H9 (cell line): ENCODE measurements around the gene SIPA1L3. TPM values are rescaled to one million over a fixed set of nuclear protein-coding genes. Genes with fewer than 3 reads are reported as not detected.

ENCODE experiments used
- DNase-seq: peaks from one replicate; pipeline ENCODE4 v3.0.0-alpha.2; 2017
- H2AFZ ChIP-seq: one replicate; pipeline ENCODE4 v1.6.1; 2013; ENCODE audit warnings: mild to moderate bottlenecking, low read length, control low read depth, moderate library complexity
- H2AK5ac ChIP-seq: 2 replicates; pipeline ENCODE4 v1.6.1; 2013; ENCODE audit warnings: low read length, control low read depth, mixed read lengths; ENCODE audit not compliant: insufficient read length
- H2BK120ac ChIP-seq: one replicate; pipeline ENCODE4 v1.6.1; 2013; ENCODE audit warnings: low read depth, mild to moderate bottlenecking, low read length, control low read depth, inconsistent platforms; ENCODE audit not compliant: poor library complexity, severe bottlenecking
- H2BK12ac ChIP-seq: 2 replicates; pipeline ENCODE4 v1.6.1; 2013; ENCODE audit warnings: low read length, control low read depth, mixed read lengths, low read depth; ENCODE audit not compliant: insufficient read length
- H2BK15ac ChIP-seq: 2 replicates; pipeline ENCODE4 v1.6.1; 2013; ENCODE audit warnings: low read depth, low read length, control low read depth
- H2BK20ac ChIP-seq: one replicate; pipeline ENCODE4 v1.6.1; 2013; ENCODE audit warnings: low read depth, mild to moderate bottlenecking, low read length, control low read depth, inconsistent platforms; ENCODE audit not compliant: poor library complexity, severe bottlenecking
- H2BK5ac ChIP-seq: 2 replicates; pipeline ENCODE4 v1.6.1; 2013; ENCODE audit warnings: low read length, control low read depth, mixed read lengths; ENCODE audit not compliant: insufficient read length
- H3K14ac ChIP-seq: 2 replicates; pipeline ENCODE4 v1.6.1; 2013; ENCODE audit warnings: low read length, control low read depth; ENCODE audit not compliant: insufficient read depth
- H3K18ac ChIP-seq: 2 replicates; pipeline ENCODE4 v1.6.1; 2013; ENCODE audit warnings: low read depth, mild to moderate bottlenecking, mixed read lengths, low read length, control low read depth; ENCODE audit not compliant: insufficient read length
- H3K23ac ChIP-seq: 2 replicates; pipeline ENCODE4 v1.6.1; 2013; ENCODE audit warnings: low read length, control low read depth, mixed read lengths, low read depth; ENCODE audit not compliant: insufficient read length
- H3K23me2 ChIP-seq: 2 replicates; pipeline ENCODE4 v1.6.1; 2013; ENCODE audit warnings: low read depth, mild to moderate bottlenecking, mixed read lengths, low read length, control low read depth; ENCODE audit not compliant: insufficient read length, poor library complexity, severe bottlenecking
- H3K27ac ChIP-seq: 2 replicates; pipeline ENCODE4 v1.5.1; 2013; ENCODE audit warnings: low read length, control low read depth, mixed read lengths, low read depth; ENCODE audit not compliant: insufficient read length
- H3K27me3 ChIP-seq: 2 replicates; pipeline ENCODE4 v1.6.1; 2013; ENCODE audit warnings: low read length, control low read depth, inconsistent platforms; ENCODE audit not compliant: insufficient read depth
- H3K4ac ChIP-seq: 2 replicates; pipeline ENCODE4 v1.6.1; 2013; ENCODE audit warnings: low read depth, mild to moderate bottlenecking, control low read depth, inconsistent platforms, low read length, moderate library complexity
- H3K4me1 ChIP-seq: 2 replicates; pipeline ENCODE4 v1.6.1; 2013; ENCODE audit warnings: low read length, control low read depth, inconsistent platforms; ENCODE audit not compliant: insufficient read depth
- H3K4me2 ChIP-seq: 2 replicates; pipeline ENCODE4 v1.6.1; 2013; ENCODE audit warnings: low read length, control low read depth, mixed read lengths; ENCODE audit not compliant: insufficient read length, insufficient read depth
- H3K56ac ChIP-seq: 2 replicates; pipeline ENCODE4 v1.6.1; 2013; ENCODE audit warnings: low read depth, mild to moderate bottlenecking, mixed read lengths, low read length, control low read depth; ENCODE audit not compliant: insufficient read length
- H3K79me1 ChIP-seq: 2 replicates; pipeline ENCODE4 v1.6.1; 2013; ENCODE audit warnings: low read depth, mild to moderate bottlenecking, moderate library complexity, low read length, control low read depth, inconsistent platforms; ENCODE audit not compliant: insufficient read depth, poor library complexity, severe bottlenecking
- H3K79me2 ChIP-seq: 2 replicates; pipeline ENCODE4 v1.6.1; 2013; ENCODE audit warnings: low read length, control low read depth, inconsistent platforms; ENCODE audit not compliant: insufficient read depth
- H3K9ac ChIP-seq: 2 replicates; pipeline ENCODE4 v1.6.1; 2013; ENCODE audit warnings: low read length, control low read depth, mixed read lengths; ENCODE audit not compliant: insufficient read length; ENCODE audit errors: extremely low read depth
- H3K9me3 ChIP-seq: one replicate; pipeline ENCODE4 v1.6.1; 2013; ENCODE audit warnings: low read depth, low read length, inconsistent platforms; ENCODE audit not compliant: control insufficient read depth
- H3T11ph ChIP-seq: one replicate; pipeline ENCODE4 v1.6.1; 2013; ENCODE audit warnings: mild to moderate bottlenecking, low read length, control low read depth, inconsistent platforms
- H4K20me1 ChIP-seq: one replicate; pipeline ENCODE4 v1.6.1; 2013; ENCODE audit not compliant: control insufficient read depth, insufficient read length, insufficient read depth
- H4K5ac ChIP-seq: 2 replicates; pipeline ENCODE4 v1.6.1; 2013; ENCODE audit warnings: low read depth, mild to moderate bottlenecking, mixed read lengths, low read length, control low read depth; ENCODE audit not compliant: insufficient read length
- H4K8ac ChIP-seq: replicated peaks from 2 replicates; pipeline ENCODE4 v1.6.1; 2013; ENCODE audit warnings: low read length, control low read depth, mixed read lengths, low read depth; ENCODE audit not compliant: insufficient read length
- H4K91ac ChIP-seq: 2 replicates; pipeline ENCODE4 v1.6.1; 2013; ENCODE audit warnings: low read depth, mild to moderate bottlenecking, moderate library complexity, mixed read lengths, low read length, control low read depth; ENCODE audit not compliant: insufficient read length
- H3K27ac Mint-ChIP-seq, 3 experiments: 2 replicates in 2 of 3; 3 replicates in 1 of 3; pipeline ENCODE4 v1.8.0; 2020 to 2021; ENCODE audit warnings: mixed read lengths in 3 of 3, mild to moderate bottlenecking in 1 of 3, moderate library complexity in 1 of 3
- H3K27me3 Mint-ChIP-seq: 2 replicates; pipeline ENCODE4 v1.8.0; 2021; ENCODE audit warnings: low read depth, mild to moderate bottlenecking, moderate library complexity, mixed read lengths
- H3K36me3 Mint-ChIP-seq, 3 experiments: 2 replicates in 2 of 3; 3 replicates in 1 of 3; pipeline ENCODE4 v1.8.0; 2020 to 2021; ENCODE audit warnings: low read depth in 3 of 3, mixed read lengths in 3 of 3; ENCODE audit not compliant: insufficient read depth in 1 of 3
- H3K4me1 Mint-ChIP-seq, 2 experiments: 2 replicates each; pipeline ENCODE4 v1.8.0; 2020; ENCODE audit warnings: mixed read lengths in 2 of 2
- H3K4me3 Mint-ChIP-seq, 2 experiments: 2 replicates in 1 of 2; 3 replicates in 1 of 2; pipeline ENCODE4 v1.8.0; 2020 to 2021; ENCODE audit warnings: mild to moderate bottlenecking in 2 of 2, mixed read lengths in 2 of 2, moderate library complexity in 1 of 2
- H3K9me3 Mint-ChIP-seq, 2 experiments: 2 replicates in 1 of 2; 3 replicates in 1 of 2; pipeline ENCODE4 v1.8.0; 2020; ENCODE audit warnings: mild to moderate bottlenecking in 2 of 2, mixed read lengths in 2 of 2, moderate library complexity in 1 of 2
- CTCF ChIP-seq: fragments of 200-600 bp; sonication (generic); conservative IDR thresholded peaks from 3 replicates; pipeline ENCODE4 v1.8.0; 2021; ENCODE audit warnings: antibody characterized with exemption, mild to moderate bottlenecking
- WGBS: extraction: QIAGEN DNeasy Blood & Tissue Kit; methylation state at CpG from one replicate; pipeline ENCODE4 v1.1.7; 2013; ENCODE audit warnings: missing lambda C conversion rate, low lambda C conversion rate, mixed read lengths; ENCODE audit not compliant: insufficient read length; ENCODE audit errors: extremely low coverage; 5-methylcytosine and 5-hydroxymethylcytosine counted together
- total RNA-seq: library from RNA; stranded (reverse); gene quantifications from 2 replicates; pipeline ENCODE4 v1.2.1, GENCODE V29; 2021

Gene SIPA1L3
- total RNA-seq, 1 experiment from 2014 or later: 40.1 TPM

- Histone ChIP-seq H3K79me2 (no peaks in the 10 kb centered on the region), H2BK5ac (no peak overlapping the region), H2BK120ac (no peak overlapping the region), H2BK15ac (no peak overlapping the region), H2BK20ac (no peak overlapping the region), H3K4me1 (peaks cover 6% of the 10 kb centered on the region; the same call in 1 of the 2 replicates), H4K20me1 (no peaks in the 10 kb centered on the region), H2BK12ac (no peak overlapping the region), H2AK5ac (no peak overlapping the region), H4K8ac (no peak overlapping the region), H3K14ac (no peak overlapping the region), H3K9ac (no peak overlapping the region), H3K23me2 (no peaks in the 10 kb centered on the region), H3K27me3 (no peaks in the 10 kb centered on the region), H3K9me3 (no peaks in the 10 kb centered on the region), H4K91ac (no peak overlapping the region), H3K18ac (no peak overlapping the region), H3T11ph (no peak overlapping the region), H3K4ac (no peak overlapping the region), H3K23ac (no peak overlapping the region), H4K5ac (no peak overlapping the region), H3K79me1 (no peaks in the 10 kb centered on the region), H3K4me2 (no peak overlapping the region), H3K56ac (no peak overlapping the region), H3K27ac (peak overlapping the region; percentile 36), H2AFZ (no peak overlapping the region)
- Mint-ChIP-seq H3K4me3 (no peak overlapping the region), H3K9me3 (no peaks in the 10 kb centered on the region), H3K36me3 (peaks cover 5 to 11% (median 9%) of the 10 kb centered on the region in 3 experiments), H3K27me3 (peaks cover 1% of the 10 kb centered on the region; the same call in 1 of the 2 replicates), H3K27ac (no peak overlapping the region), H3K4me1 (peaks cover 27 to 33% of the 10 kb centered on the region in 2 experiments)
- no CpG with 5 or more reads among the region's 2 CpGs for WGBS
- TF ChIP-seq CTCF: no peak
- DNase-seq: no peak
These were observed 118.9 kb downstream of the SIPA1L3 start for GRCh38 chr19:38025909-38026307.
